ENCODE results near the gene IFNB1. TPM values are rescaled to one million over a fixed set of nuclear protein-coding genes. Genes with fewer than 3 reads are reported as not detected.

IFNB1 gene
- 1 to 10 TPM in 1 of 2 experiments, under 1 TPM in 1; 0.26 to 1.7 TPM for total RNA-seq

GRCh38 chr9:21077781-21078180 lies at the start of gene IFNB1:
TSS of gene IFNB1 (minus strand) at chr9:21077942. CDS start at chr9:21077869, 73 bp downstream.
- H3K27ac Mint-ChIP-seq, result no peak within 1 kb of the TSS
- H3K4me1 Mint-ChIP-seq (ENCODE audit: low read depth), result peaks cover 19% of the 10 kb centered on the region
- H3K9me3 Mint-ChIP-seq, result no peaks in the 10 kb centered on the region
- H3K4me3 Mint-ChIP-seq, result no peak within 1 kb of the TSS
- CTCF ChIA-PET, result interaction anchor here (0.7 to 5.4 kb wide), 4 partner anchors 9 to 33 kb away, joined by 3 to 64 read pairs (median 6); no protein-coding TSS in a partner anchor
- no peak for DNase-seq
- POLR2A ChIA-PET, result no interaction called here
- H3K36me3 Mint-ChIP-seq, result no peaks in the 10 kb centered on the region
- H3K27me3 Mint-ChIP-seq, result peaks cover 2% of the 10 kb centered on the region
- intact Hi-C loops (cut with micrococcal nuclease), result loop anchor here (2.0 kb wide), 1 partner anchor 33 kb away; no protein-coding TSS in a partner anchor

GRCh38 chr9:21121595-21122251 lies 44.0 kb upstream of the IFNB1 start:
- Mint-ChIP-seq H3K36me3 (no peaks in the 10 kb centered on the region), H3K27me3 (peaks cover 7% of the 10 kb centered on the region), H3K9me3 (no peaks in the 10 kb centered on the region), H3K4me1 (ENCODE audit: low read depth) (no peaks in the 10 kb centered on the region), H3K4me3 (no peak overlapping the region), H3K27ac (no peak overlapping the region)
- ChIA-PET CTCF (interaction anchor here (1.6 kb wide), 1 partner anchor 11 kb away, joined by 4 read pairs; no protein-coding TSS in a partner anchor), POLR2A (no interaction called here)
- peak; percentile 9 for DNase-seq
- intact Hi-C loops (cut with micrococcal nuclease), result no loop called here

- Mint-ChIP-seq H3K9me3 (no peaks in the 10 kb centered on the region), H3K4me3 (no peak overlapping the region), H3K4me1 (ENCODE audit: low read depth) (no peaks in the 10 kb centered on the region), H3K36me3 (no peaks in the 10 kb centered on the region), H3K27ac (no peak overlapping the region), H3K27me3 (peaks cover 6% of the 10 kb centered on the region)
- intact Hi-C loops (cut with micrococcal nuclease), result no loop called here
- ChIA-PET CTCF (interaction anchor here (1.6 kb wide), 1 partner anchor 10 kb away, joined by 4 read pairs; no protein-coding TSS in a partner anchor), POLR2A (no interaction called here)
- DNase-seq, result no peak
These were observed 43.3 kb upstream of the IFNB1 start for GRCh38 chr9:21121079-21121478.

- ChIA-PET POLR2A (interaction anchor here (0.6 kb wide), 1 partner anchor 40 kb away, joined by 3 read pairs; no protein-coding TSS in a partner anchor), CTCF (interaction anchor here (0.7 kb wide), 1 partner anchor 24 kb away, joined by 3 read pairs; no protein-coding TSS in a partner anchor)
- Mint-ChIP-seq H3K27me3 (peaks cover 6% of the 10 kb centered on the region), H3K27ac (no peak overlapping the region), H3K4me3 (no peak overlapping the region), H3K4me1 (ENCODE audit: low read depth) (no peaks in the 10 kb centered on the region), H3K9me3 (no peaks in the 10 kb centered on the region), H3K36me3 (no peaks in the 10 kb centered on the region)
- no peak for DNase-seq
- intact Hi-C loops (cut with micrococcal nuclease), result no loop called here
These were observed 41.5 kb upstream of the IFNB1 start for GRCh38 chr9:21119093-21119770.

GRCh38 chr9:21114311-21114710 lies 36.6 kb upstream of the IFNB1 start:
- Mint-ChIP-seq H3K9me3 (no peaks in the 10 kb centered on the region), H3K4me1 (ENCODE audit: low read depth) (no peaks in the 10 kb centered on the region), H3K27me3 (peaks cover 4% of the 10 kb centered on the region), H3K4me3 (no peak overlapping the region), H3K27ac (no peak overlapping the region), H3K36me3 (no peaks in the 10 kb centered on the region)
- DNase-seq, result no peak
- CTCF ChIA-PET, result interaction anchor here (1.2 to 1.4 kb wide), 4 partner anchors 18 to 228 kb away, joined by 3 to 5 read pairs (median 4); no protein-coding TSS in a partner anchor
- intact Hi-C loops (cut with micrococcal nuclease), result loop anchor here (5.0 kb wide), 1 partner anchor 172 kb away; no protein-coding TSS in a partner anchor
- POLR2A ChIA-PET, result no interaction called here

GRCh38 chr9:21110708-21111576 lies 33.2 kb upstream of the IFNB1 start:
- intact Hi-C loops (cut with micrococcal nuclease), result loop anchor here (1.0 to 5.0 kb wide), 6 partner anchors 32 to 1185 kb away; no protein-coding TSS in a partner anchor
- no peak overlapping the region for H3K4me3 Mint-ChIP-seq
- CTCF ChIA-PET, result interaction anchor here (0.6 to 4.9 kb wide), 38 partner anchors 9 to 1646 kb away, joined by 3 to 70 read pairs (median 4); partner anchors contain the start of genes FOCAD, IFNB1 and MLLT3
- no peaks in the 10 kb centered on the region for H3K27me3 Mint-ChIP-seq
- no peaks in the 10 kb centered on the region for H3K9me3 Mint-ChIP-seq
- no peak overlapping the region for H3K27ac Mint-ChIP-seq
- no peak for DNase-seq
- no peaks in the 10 kb centered on the region for H3K36me3 Mint-ChIP-seq
- POLR2A ChIA-PET, result no interaction called here
- H3K4me1 Mint-ChIP-seq (ENCODE audit: low read depth), result no peaks in the 10 kb centered on the region

- Mint-ChIP-seq H3K4me1 (ENCODE audit: low read depth) (peaks cover 4% of the 10 kb centered on the region), H3K9me3 (no peaks in the 10 kb centered on the region), H3K27ac (no peak overlapping the region), H3K27me3 (no peaks in the 10 kb centered on the region), H3K36me3 (no peaks in the 10 kb centered on the region), H3K4me3 (no peak overlapping the region)
- ChIA-PET POLR2A (no interaction called here), CTCF (interaction anchor here (0.8 to 1.2 kb wide), 2 partner anchors 26 to 222 kb away, joined by 3 to 5 read pairs; no protein-coding TSS in a partner anchor)
- intact Hi-C loops (cut with micrococcal nuclease), result no loop called here
- no peak for DNase-seq
These were observed 27.0 kb upstream of the IFNB1 start for GRCh38 chr9:21104787-21105186.

- Mint-ChIP-seq H3K4me1 (ENCODE audit: low read depth) (peaks cover 7% of the 10 kb centered on the region), H3K36me3 (no peaks in the 10 kb centered on the region), H3K27me3 (no peaks in the 10 kb centered on the region), H3K9me3 (no peaks in the 10 kb centered on the region), H3K4me3 (no peak overlapping the region), H3K27ac (no peak overlapping the region)
- POLR2A ChIA-PET, result no interaction called here
- CTCF ChIA-PET, result interaction anchor here (1.7 kb wide), 1 partner anchor 8 kb away, joined by 10 read pairs; no protein-coding TSS in a partner anchor
- intact Hi-C loops (cut with micrococcal nuclease), result no loop called here
- no peak for DNase-seq
These were observed 24.6 kb upstream of the IFNB1 start for GRCh38 chr9:21102305-21102704.

- intact Hi-C loops (cut with micrococcal nuclease), result loop anchor here (2.0 to 5.0 kb wide), 3 partner anchors 415 to 741 kb away; partner anchors contain the start of gene MLLT3
- Mint-ChIP-seq H3K27ac (no peak overlapping the region), H3K9me3 (no peaks in the 10 kb centered on the region), H3K27me3 (no peaks in the 10 kb centered on the region), H3K4me3 (no peak overlapping the region), H3K36me3 (no peaks in the 10 kb centered on the region), H3K4me1 (ENCODE audit: low read depth) (peaks cover 27% of the 10 kb centered on the region)
- CTCF ChIA-PET, result interaction anchor here (4.5 kb wide), 1 partner anchor 13 kb away, joined by 23 read pairs; no protein-coding TSS in a partner anchor
- POLR2A ChIA-PET, result no interaction called here
- DNase-seq, result no peak
These were observed 20.1 kb upstream of the IFNB1 start for GRCh38 chr9:21097817-21098216.

- H3K27ac Mint-ChIP-seq, result peak overlapping the region; percentile 85
- no peak for DNase-seq
- no peaks in the 10 kb centered on the region for H3K27me3 Mint-ChIP-seq
- H3K9me3 Mint-ChIP-seq, result no peaks in the 10 kb centered on the region
- POLR2A ChIA-PET, result interaction anchor here (1.1 to 2.6 kb wide), 3 partner anchors 66 to 888 kb away, joined by 3 to 14 read pairs (median 3); partner anchors contain the start of genes FOCAD and HACD4
- CTCF ChIA-PET, result interaction anchor here (1.1 to 4.5 kb wide), 3 partner anchors 14 to 156 kb away, joined by 3 to 23 read pairs (median 9); partner anchors contain the start of gene IFNB1
- peak overlapping the region; percentile 73 for H3K4me3 Mint-ChIP-seq
- H3K36me3 Mint-ChIP-seq, result no peaks in the 10 kb centered on the region
- intact Hi-C loops (cut with micrococcal nuclease), result loop anchor here (1.0 to 5.0 kb wide), 5 partner anchors 15 to 740 kb away; partner anchors contain the start of gene MLLT3
- H3K4me1 Mint-ChIP-seq (ENCODE audit: low read depth), result peaks cover 29% of the 10 kb centered on the region
These were observed 19.1 kb upstream of the IFNB1 start for GRCh38 chr9:21096901-21097255.

Data from activated CD4-positive, alpha-beta memory T cell treated with anti-CD3 and anti-CD28 coated beads for 36 hours (primary cell).